ENCODE data around the gene UBTD2. TPM values are rescaled to one million over a fixed set of nuclear protein-coding genes. Genes with fewer than 3 reads are reported as not detected.
A peak's percentile ranks its signal among the peaks of the same experiment; 100 is the strongest.
"Not testable (repeated sequence)": the region's sequence is repeated elsewhere in the genome, so short reads cannot be mapped to it uniquely, and the experiment has no call there.

UBTD2 gene, protein sequence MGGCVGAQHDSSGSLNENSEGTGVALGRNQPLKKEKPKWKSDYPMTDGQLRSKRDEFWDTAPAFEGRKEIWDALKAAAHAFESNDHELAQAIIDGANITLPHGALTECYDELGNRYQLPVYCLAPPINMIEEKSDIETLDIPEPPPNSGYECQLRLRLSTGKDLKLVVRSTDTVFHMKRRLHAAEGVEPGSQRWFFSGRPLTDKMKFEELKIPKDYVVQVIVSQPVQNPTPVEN
- 10 to 100 TPM; 16.1 to 17.8 TPM for total RNA-seq

DNA sequence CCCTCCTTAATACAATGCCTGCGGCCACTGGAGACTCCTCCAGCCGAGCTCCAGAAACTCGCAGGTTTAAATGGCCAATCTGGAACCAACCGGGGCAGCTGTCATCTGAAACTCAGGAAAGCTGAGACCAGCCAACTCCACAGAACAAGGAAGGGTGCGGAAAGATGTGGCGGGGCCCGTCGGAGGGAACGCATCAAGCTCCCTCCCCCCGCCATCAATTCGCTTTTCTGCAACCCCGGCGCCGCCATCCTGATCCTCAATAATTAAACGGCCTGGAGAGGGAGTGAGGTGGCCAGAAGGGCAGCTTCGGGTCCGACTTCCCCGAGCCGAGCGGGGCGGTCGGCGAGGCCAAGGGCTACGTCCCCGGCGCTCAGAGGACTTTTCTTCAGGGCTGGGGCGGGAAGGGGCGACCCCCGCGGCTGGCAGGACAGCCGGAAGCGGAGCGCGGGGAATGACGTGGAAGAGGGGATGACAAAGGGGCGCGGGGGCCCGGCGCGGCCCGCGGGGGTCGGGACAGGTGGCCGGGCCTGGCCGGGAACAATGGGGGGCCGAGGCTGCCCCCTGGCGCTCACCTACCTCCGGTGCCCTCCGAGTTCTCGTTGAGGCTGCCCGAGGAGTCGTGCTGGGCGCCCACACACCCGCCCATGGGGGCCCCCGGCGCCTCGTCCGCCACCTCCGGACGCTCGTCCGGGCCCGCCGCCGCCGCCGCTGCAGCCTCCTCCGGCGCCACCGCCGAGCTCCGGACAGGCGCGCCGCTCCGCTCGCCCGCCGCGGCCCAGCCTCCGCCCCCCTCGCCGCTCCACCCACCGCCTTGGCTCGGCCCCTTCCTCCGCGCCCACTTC, at the start of gene UBTD2:
Gene UBTD2 (minus strand): TSS at position 745 of the 842 bp plus-strand sequence. CDS start 99 bp downstream, at position 646.
- Histone ChIP-seq H3K4me3 (peak within 1 kb of the TSS; percentile 98), H3K36me3 (no peaks in the 10 kb centered on the region), H3K27ac (peak within 1 kb of the TSS; percentile 82 to 95), H3K27me3 (replicated peaks; ENCODE audit: insufficient read depth) (no peaks in the 10 kb centered on the region), H3K9me3 (no peaks in the 10 kb centered on the region), H3K4me1 (ENCODE audit: control insufficient read depth in 1 of 2, low read depth in 2 of 2) (peaks cover 3 to 22% of the 10 kb centered on the region in 2 donors)
- ATAC-seq (ENCODE audit: insufficient number of reproducible peaks, low FRiP score, low read depth) (peak; percentile 69), DNase-seq (ENCODE audit: low spot score) (peak; percentile 24)
- TF ChIP-seq, protein P1, sequence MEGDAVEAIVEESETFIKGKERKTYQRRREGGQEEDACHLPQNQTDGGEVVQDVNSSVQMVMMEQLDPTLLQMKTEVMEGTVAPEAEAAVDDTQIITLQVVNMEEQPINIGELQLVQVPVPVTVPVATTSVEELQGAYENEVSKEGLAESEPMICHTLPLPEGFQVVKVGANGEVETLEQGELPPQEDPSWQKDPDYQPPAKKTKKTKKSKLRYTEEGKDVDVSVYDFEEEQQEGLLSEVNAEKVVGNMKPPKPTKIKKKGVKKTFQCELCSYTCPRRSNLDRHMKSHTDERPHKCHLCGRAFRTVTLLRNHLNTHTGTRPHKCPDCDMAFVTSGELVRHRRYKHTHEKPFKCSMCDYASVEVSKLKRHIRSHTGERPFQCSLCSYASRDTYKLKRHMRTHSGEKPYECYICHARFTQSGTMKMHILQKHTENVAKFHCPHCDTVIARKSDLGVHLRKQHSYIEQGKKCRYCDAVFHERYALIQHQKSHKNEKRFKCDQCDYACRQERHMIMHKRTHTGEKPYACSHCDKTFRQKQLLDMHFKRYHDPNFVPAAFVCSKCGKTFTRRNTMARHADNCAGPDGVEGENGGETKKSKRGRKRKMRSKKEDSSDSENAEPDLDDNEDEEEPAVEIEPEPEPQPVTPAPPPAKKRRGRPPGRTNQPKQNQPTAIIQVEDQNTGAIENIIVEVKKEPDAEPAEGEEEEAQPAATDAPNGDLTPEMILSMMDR (IDR thresholded peaks at IDR 0.05), result peak; percentile 51

DNA sequence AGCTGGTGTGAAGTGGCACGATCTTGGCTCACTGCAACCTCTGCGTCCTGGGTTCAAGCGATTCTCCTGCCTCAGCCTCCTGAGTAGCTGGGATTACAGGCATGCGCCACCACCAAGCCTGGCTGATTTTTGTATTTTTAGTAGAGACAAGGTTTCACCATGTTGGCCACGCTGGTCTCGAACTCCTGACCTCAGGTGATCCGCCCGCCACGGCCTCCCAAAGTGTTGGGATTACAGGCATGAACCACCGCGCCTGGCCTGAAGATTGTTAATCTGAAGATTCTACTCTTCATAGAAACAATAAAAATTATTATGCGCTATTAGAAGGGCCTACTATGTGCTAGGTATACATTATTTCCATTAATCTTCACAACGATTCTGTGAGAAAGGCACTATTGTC, 43.3 kb upstream of the UBTD2 start:
- H3K9me3 ChIP-seq; DNase-seq (ENCODE audit: low spot score): not testable (repeated sequence)

DNA sequence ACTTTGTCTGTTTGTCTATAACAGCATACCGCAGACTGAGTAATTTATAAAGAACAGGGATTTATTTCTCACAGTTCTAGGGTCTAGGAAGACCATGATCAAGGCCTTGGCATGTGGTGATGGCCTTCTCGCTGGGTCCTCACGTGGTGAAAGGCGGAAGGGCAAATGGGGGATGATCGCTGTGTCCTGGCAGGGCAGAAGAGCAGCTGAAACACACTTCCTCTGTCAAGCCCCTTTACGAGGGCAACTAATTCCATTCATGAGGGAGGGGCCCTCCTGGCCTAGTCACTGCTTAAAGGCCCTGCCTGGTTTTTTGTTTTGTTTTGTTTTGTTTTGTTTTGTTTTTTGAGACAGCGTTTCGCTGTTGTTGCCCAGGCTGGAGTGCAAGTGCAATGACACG, 41.9 kb upstream of the UBTD2 start:
- Histone ChIP-seq H3K36me3 (no peaks in the 10 kb centered on the region), H3K9me3 (no peaks in the 10 kb centered on the region), H3K4me3 (no peak overlapping the region), H3K27me3 (replicated peaks; ENCODE audit: insufficient read depth) (no peaks in the 10 kb centered on the region), H3K4me1 (ENCODE audit: control insufficient read depth in 1 of 2, low read depth in 2 of 2) (peaks cover 2 to 4% of the 10 kb centered on the region in 2 donors), H3K27ac (no peak overlapping the region)
- DNase-seq (ENCODE audit: low spot score) (no peak), ATAC-seq (ENCODE audit: insufficient number of reproducible peaks, low FRiP score, low read depth) (no peak)
- TF ChIP-seq, protein P1 (IDR thresholded peaks at IDR 0.05), result no peak

More for the DNA sequence above, 43.3 kb upstream of the UBTD2 start:
- not testable (repeated sequence) for H3K4me3 ChIP-seq; H3K36me3 ChIP-seq; ATAC-seq (ENCODE audit: insufficient number of reproducible peaks, low FRiP score, low read depth); H3K27ac ChIP-seq; H3K4me1 ChIP-seq (ENCODE audit: control insufficient read depth in 1 of 2, low read depth in 2 of 2); H3K27me3 ChIP-seq (replicated peaks; ENCODE audit: insufficient read depth)

DNA sequence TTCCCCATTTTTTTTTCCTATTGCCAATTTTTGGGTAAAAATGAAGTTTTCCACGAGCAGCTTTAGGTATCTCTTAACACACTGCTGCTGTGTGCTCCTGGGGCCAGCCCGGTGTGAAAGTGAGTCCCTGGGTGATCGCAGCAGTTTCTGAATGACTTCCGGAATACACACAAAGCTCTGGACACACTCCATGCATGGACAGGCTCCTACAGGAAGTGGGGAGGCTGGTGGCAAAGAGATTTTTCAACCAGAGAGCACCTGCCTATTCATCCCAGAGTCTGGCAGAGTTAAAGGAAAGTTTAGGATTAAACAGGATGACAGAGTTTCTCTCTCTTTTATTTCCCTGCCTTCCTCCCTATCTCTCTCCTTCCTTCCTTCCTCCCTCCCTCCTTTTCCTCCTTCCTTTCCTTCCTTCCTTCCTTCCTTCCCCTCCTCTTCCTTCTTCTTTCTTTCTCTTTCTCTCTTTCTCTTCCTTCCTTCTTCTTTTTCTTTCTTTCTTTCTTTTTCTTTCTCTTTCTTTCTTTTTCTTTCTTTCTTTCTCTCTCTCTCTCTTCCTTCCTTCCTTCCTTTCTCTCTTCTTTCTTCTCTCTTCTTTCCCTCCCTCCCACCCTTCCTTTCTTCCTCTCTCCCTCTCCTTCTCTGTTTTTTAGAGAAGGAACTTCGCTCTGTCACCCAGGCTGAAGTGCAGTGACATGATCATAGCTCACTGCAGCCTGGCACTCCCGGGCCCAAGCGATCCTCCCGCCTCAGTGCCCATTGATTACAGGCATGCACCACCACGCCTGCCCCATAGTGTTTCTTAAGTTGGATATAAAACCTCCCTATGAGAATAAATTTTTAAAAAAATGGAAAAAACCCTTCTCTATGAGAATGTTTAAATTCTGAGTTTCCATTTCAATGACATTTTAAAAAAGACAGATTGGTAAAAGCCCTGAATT, 38.7 kb upstream of the UBTD2 start:
- ATAC-seq (ENCODE audit: insufficient number of reproducible peaks, low FRiP score, low read depth) (no peak), DNase-seq (ENCODE audit: low spot score) (no peak)
- no peaks in the 10 kb centered on the region for H3K36me3 ChIP-seq
- no peak overlapping the region for H3K4me3 ChIP-seq
- TF ChIP-seq, protein P1 (IDR thresholded peaks at IDR 0.05), result no peak
- H3K9me3 ChIP-seq, result no peaks in the 10 kb centered on the region
- H3K4me1 ChIP-seq (ENCODE audit: control insufficient read depth in 1 of 2, low read depth in 2 of 2), result peaks cover 4 to 22% of the 10 kb centered on the region in 2 donors
- no peaks in the 10 kb centered on the region for H3K27me3 ChIP-seq (replicated peaks; ENCODE audit: insufficient read depth)
- H3K27ac ChIP-seq, result no peak overlapping the region

DNA sequence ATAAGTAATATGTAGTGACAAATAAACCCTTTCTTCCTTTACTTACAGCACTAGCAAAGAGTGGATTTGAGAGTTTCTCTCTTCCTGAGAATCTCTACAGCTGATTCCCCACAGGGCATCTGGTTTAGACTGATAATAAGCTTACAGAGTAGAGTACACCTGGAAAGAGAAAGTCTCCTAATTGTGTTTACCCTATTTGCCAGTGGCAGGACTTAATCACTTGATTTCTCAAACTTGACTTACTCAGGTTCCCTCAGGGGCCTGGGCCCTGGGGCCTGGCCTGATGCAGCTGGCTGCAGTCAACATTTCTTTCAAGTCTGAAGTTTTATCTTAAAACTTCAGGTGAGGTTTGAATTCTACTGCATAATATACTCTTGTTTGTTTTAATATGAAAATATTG, 38.0 kb upstream of the UBTD2 start:
- Histone ChIP-seq H3K9me3 (no peaks in the 10 kb centered on the region), H3K27me3 (replicated peaks; ENCODE audit: insufficient read depth) (no peaks in the 10 kb centered on the region), H3K4me3 (no peak overlapping the region), H3K36me3 (no peaks in the 10 kb centered on the region), H3K27ac (no peak overlapping the region), H3K4me1 (ENCODE audit: control insufficient read depth in 1 of 2, low read depth in 2 of 2) (peaks cover 4 to 22% of the 10 kb centered on the region in 2 donors)
- DNase-seq (ENCODE audit: low spot score) (no peak), ATAC-seq (ENCODE audit: insufficient number of reproducible peaks, low FRiP score, low read depth) (no peak)
- TF ChIP-seq, protein P1 (IDR thresholded peaks at IDR 0.05), result no peak

All from thoracic aorta (tissue), 2 donors.